Esophagus muscularis mucosa (tissue), 3 donors: Measurements from ENCODE around the gene NME7.

Experiments
- CTCF ChIP-seq, 3 experiments: fragments of 200-600 bp in 2 of 3; fragments of 450-650 bp in 1 of 3; sonication (generic) in 2 of 3; IDR thresholded peaks; one replicate each; pipeline ENCODE4 v1.5.1; 2017 to 2019; ENCODE audit warnings: antibody characterized with exemption in 3 of 3, mild to moderate bottlenecking in 2 of 3, moderate library complexity in 1 of 3
- POLR2A ChIP-seq: fragments of 450-650 bp; IDR thresholded peaks from one replicate; pipeline ENCODE4 v1.6.1; 2017; ENCODE audit warnings: antibody characterized with exemption, moderate library complexity, mild to moderate bottlenecking, low read depth
- POLR2AphosphoS5 ChIP-seq, 2 donors: sonication (generic); formaldehyde crosslinking; IDR thresholded peaks; one replicate each; pipeline ENCODE4 v1.6.1; 2017; ENCODE audit warnings: antibody characterized with exemption in 2 of 2

- no peak for TF ChIP-seq POLR2A
- TF ChIP-seq CTCF (IDR thresholded peaks at IDR 0.05) = peak in 1 of 3 experiments; percentile 12
- TF ChIP-seq POLR2AphosphoS5 (IDR thresholded peaks at IDR 0.05) = no peak
These were observed 96.5 kb downstream of the NME7 start for GRCh38 chr1:169271098-169271497.
